Tibial artery (tissue), 4 donors: ENCODE results near the gene GDF7.

Experiments used
- DNase-seq, 2 donors: peaks; one replicate each; pipeline ENCODE4 v3.0.0-alpha.2; 2019
- H3K27ac ChIP-seq, 2 donors: fragments of 200-600 bp; sonication (generic) in 1 of 2; 1 replicate in 1 of 2; 2 replicates in 1 of 2; pipeline ENCODE4 v1.5.1; 2018 to 2019; ENCODE audit warnings: mild to moderate bottlenecking in 1 of 2
- H3K27me3 ChIP-seq, 2 donors: fragments of 200-600 bp; sonication (generic) in 1 of 2; one replicate each; pipeline versions ENCODE4 v1.5.1 to v1.6.0; 2016 to 2019
- H3K36me3 ChIP-seq, 3 donors: fragments of 200-600 bp; sonication (generic) in 2 of 3; one replicate each; pipeline ENCODE4 v1.5.1; 2016 to 2019; ENCODE audit warnings: mild to moderate bottlenecking in 2 of 3
- H3K4me1 ChIP-seq, 4 donors: fragments of 200-600 bp; sonication (generic) in 2 of 4; 1 replicate in 3 of 4; 2 replicates in 1 of 4; pipeline ENCODE4 v1.5.1; 2016 to 2019
- H3K4me3 ChIP-seq, 2 donors: fragments of 200-600 bp; sonication (generic) in 1 of 2; 1 replicate in 1 of 2; 2 replicates in 1 of 2; pipeline ENCODE4 v1.5.1; 2018 to 2019; ENCODE audit warnings: mild to moderate bottlenecking in 2 of 2
- H3K9me3 ChIP-seq, 3 donors: fragments of 200-600 bp; sonication (generic) in 1 of 3; one replicate each; pipeline ENCODE4 v1.5.1; 2016 to 2019
- intact Hi-C: fragments of 100-400 bp; cut with DNase I; formaldehyde crosslinking; loops from one replicate; pipeline ENCODE4 v1.15.0; 2023; ENCODE audit warnings: low total_unique reads
- TF ChIP-seq, protein P1 (sequence below), 2 experiments: fragments of 200-600 bp in 1 of 2; fragments of 450-650 bp in 1 of 2; IDR thresholded peaks; one replicate each; pipeline ENCODE4 v1.5.1; 2017 to 2019; ENCODE audit warnings: antibody characterized with exemption in 2 of 2, mild to moderate bottlenecking in 1 of 2, moderate library complexity in 1 of 2

Gene GDF7

DNA sequence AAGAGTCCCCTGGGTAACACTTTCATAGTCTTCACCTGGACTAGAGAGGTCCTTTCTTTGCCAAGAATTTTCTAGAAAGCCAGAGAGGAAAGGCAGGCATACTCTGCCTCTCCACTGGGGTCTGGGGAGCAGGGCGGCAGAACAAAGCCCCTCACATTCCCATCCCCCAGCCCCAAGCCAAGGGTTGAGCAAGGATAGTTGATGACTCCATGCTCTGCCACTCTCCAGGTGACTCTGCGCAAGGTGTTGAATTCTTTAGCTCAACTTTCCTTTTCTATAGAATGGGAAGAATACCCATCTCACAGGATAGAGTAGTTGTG, 2.9 kb upstream of the GDF7 start:
- intact Hi-C loops, result loop anchor here (5.0 to 10.0 kb wide), 3 partner anchors 158 to 381 kb away; partner anchors contain the start of genes APOB and LDAH
- Histone ChIP-seq H3K27ac (no peak overlapping the region), H3K9me3 (no peaks in the 10 kb centered on the region), H3K36me3 (no peaks in the 10 kb centered on the region), H3K27me3 (peaks cover 0 to 9% of the 10 kb centered on the region in 2 donors), H3K4me3 (no peak overlapping the region), H3K4me1 (peaks cover 0 to 40% (median 32%) of the 10 kb centered on the region in 4 donors)
- DNase-seq, result peak in 1 of 2 donors; percentile 10
- TF ChIP-seq, protein P1, sequence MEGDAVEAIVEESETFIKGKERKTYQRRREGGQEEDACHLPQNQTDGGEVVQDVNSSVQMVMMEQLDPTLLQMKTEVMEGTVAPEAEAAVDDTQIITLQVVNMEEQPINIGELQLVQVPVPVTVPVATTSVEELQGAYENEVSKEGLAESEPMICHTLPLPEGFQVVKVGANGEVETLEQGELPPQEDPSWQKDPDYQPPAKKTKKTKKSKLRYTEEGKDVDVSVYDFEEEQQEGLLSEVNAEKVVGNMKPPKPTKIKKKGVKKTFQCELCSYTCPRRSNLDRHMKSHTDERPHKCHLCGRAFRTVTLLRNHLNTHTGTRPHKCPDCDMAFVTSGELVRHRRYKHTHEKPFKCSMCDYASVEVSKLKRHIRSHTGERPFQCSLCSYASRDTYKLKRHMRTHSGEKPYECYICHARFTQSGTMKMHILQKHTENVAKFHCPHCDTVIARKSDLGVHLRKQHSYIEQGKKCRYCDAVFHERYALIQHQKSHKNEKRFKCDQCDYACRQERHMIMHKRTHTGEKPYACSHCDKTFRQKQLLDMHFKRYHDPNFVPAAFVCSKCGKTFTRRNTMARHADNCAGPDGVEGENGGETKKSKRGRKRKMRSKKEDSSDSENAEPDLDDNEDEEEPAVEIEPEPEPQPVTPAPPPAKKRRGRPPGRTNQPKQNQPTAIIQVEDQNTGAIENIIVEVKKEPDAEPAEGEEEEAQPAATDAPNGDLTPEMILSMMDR (IDR thresholded peaks at IDR 0.05), result no peak

- Histone ChIP-seq H3K36me3 (no peaks in the 10 kb centered on the region), H3K27me3 (peaks cover 0 to 9% of the 10 kb centered on the region in 2 donors), H3K4me1 (peaks cover 0 to 44% (median 36%) of the 10 kb centered on the region in 4 donors), H3K4me3 (peak overlapping the region; percentile 57 to 84), H3K9me3 (no peaks in the 10 kb centered on the region), H3K27ac (peak overlapping the region; percentile 92 to 95)
- intact Hi-C loops, result loop anchor here (5.0 to 10.0 kb wide), 4 partner anchors 158 to 453 kb away; partner anchors contain the start of genes APOB and LDAH
- TF ChIP-seq, protein P1 (IDR thresholded peaks at IDR 0.05), result no peak
- DNase-seq, result no peak
Observed at GRCh38 chr2:20664431-20665242, 2.3 kb upstream of the GDF7 start.

DNA sequence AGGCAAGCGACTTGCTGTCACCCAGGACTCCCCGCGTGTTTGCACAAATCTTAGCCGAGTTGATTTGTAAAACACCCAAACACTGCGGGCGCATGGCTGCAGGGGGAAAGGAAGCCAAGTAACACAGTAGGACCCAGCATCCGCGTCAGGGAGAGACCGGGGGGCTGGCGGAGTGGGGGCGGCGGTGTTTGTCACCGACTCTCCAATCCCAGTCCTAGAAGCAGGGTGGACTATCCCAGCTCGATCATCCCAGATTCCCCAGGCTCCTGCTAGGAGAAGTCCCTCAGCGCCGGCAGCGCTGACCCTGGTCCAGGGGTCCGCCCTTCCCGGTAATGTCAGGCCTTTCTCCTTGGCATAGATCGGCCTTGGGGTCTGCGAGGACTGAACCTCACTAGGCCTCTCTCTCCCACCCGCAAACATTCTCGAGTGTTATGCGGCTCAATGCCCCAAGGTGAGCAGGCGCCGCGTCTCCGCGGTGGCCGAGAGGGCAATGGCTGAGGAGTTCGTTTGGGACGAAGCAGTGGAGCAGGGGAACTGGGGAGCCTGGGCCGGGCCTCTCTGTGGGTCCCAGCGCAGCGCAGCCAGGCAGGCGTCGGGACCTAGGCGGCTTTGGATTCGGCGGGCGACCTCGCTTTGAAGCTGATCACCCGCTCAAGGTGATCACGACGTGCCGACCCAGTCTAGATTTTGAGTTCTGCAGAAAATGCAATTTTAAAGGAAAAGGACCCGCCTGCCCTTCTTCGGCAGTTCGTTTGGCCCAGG, 1.5 kb upstream of the GDF7 start:
- intact Hi-C loops, result loop anchor here (5.0 to 10.0 kb wide), 2 partner anchors 379 to 452 kb away; partner anchors contain the start of gene APOB
- Histone ChIP-seq H3K4me3 (peak overlapping the region; percentile 57 to 84), H3K36me3 (peaks cover 0 to 3% (median 0%) of the 10 kb centered on the region in 3 donors), H3K9me3 (no peaks in the 10 kb centered on the region), H3K27ac (peak overlapping the region; percentile 92 to 95), H3K4me1 (peaks cover 0 to 52% (median 36%) of the 10 kb centered on the region in 4 donors), H3K27me3 (peaks cover 0 to 5% of the 10 kb centered on the region in 2 donors)
- TF ChIP-seq, protein P1 (IDR thresholded peaks at IDR 0.05), result no peak
- DNase-seq, result peak in 1 of 2 donors; percentile 74

GRCh38 chr2:20666005-20666303, 990 bp upstream of the GDF7 start:
- DNase-seq, result no peak
- TF ChIP-seq, protein P1 (IDR thresholded peaks at IDR 0.05), result no peak
- no peaks in the 10 kb centered on the region for H3K9me3 ChIP-seq
- peak overlapping the region; percentile 57 to 84 for H3K4me3 ChIP-seq
- peak overlapping the region; percentile 92 to 95 for H3K27ac ChIP-seq
- H3K4me1 ChIP-seq, result peaks cover 0 to 57% (median 36%) of the 10 kb centered on the region in 4 donors
- no peaks in the 10 kb centered on the region for H3K27me3 ChIP-seq
- intact Hi-C loops, result loop anchor here (5.0 to 10.0 kb wide), 2 partner anchors 379 to 451 kb away; partner anchors contain the start of gene APOB
- peaks cover 0 to 7% (median 3%) of the 10 kb centered on the region in 3 donors for H3K36me3 ChIP-seq

GRCh38 chr2:20667151-20667530, 197 bp downstream of the GDF7 start:
- intact Hi-C loops, result loop anchor here (5.0 to 10.0 kb wide), 2 partner anchors 378 to 450 kb away; partner anchors contain the start of gene APOB
- TF ChIP-seq, protein P1 (IDR thresholded peaks at IDR 0.05), result peak in 1 of 2 experiments; percentile 9

More at GRCh38 chr2:20667151-20667530, 197 bp downstream of the GDF7 start:
- no peaks in the 10 kb centered on the region for H3K9me3 ChIP-seq
- H3K27ac ChIP-seq, result peak overlapping the region; percentile 92 to 95
- H3K27me3 ChIP-seq, result peaks cover 0 to 3% of the 10 kb centered on the region in 2 donors
- peaks cover 6 to 10% (median 7%) of the 10 kb centered on the region in 3 donors for H3K36me3 ChIP-seq
- H3K4me1 ChIP-seq, result peaks cover 0 to 63% (median 33%) of the 10 kb centered on the region in 4 donors
- DNase-seq, result no peak
- H3K4me3 ChIP-seq, result peak overlapping the region; percentile 57 to 84
